GM23338 (cell line): ENCODE measurements around the gene LOXHD1. TPM values are rescaled to one million over a fixed set of nuclear protein-coding genes. Genes with fewer than 3 reads are reported as not detected.

ENCODE experiments used
- ATAC-seq: fragments of 200-7000 bp; cut with Tn5 transposase; 3 replicates; pipeline ENCODE4 v1.9.1; 2020
- DNase-seq: peaks from one replicate; pipeline ENCODE4 v3.0.0-alpha.2; 2015; ENCODE audit warnings: low spot score
- H2AFZ ChIP-seq: fragments of 200-600 bp; sonication (generic); 2 replicates; pipeline ENCODE4 v1.8.0; 2016; ENCODE audit warnings: antibody characterized with exemption, mild to moderate bottlenecking, moderate library complexity
- H3F3A ChIP-seq: fragments of 200-600 bp; sonication (generic); replicated peaks from 2 replicates; pipeline ENCODE4 v1.8.0; 2017; ENCODE audit warnings: antibody characterized with exemption, mixed run types, low read depth
- H3K27ac ChIP-seq: fragments of 200-600 bp; sonication (generic); 2 replicates; pipeline ENCODE4 v1.6.1; 2016; ENCODE audit warnings: low read depth
- H3K27me3 ChIP-seq: fragments of 200-600 bp; sonication (generic); 2 replicates; pipeline ENCODE4 v1.8.0; 2016; ENCODE audit warnings: mild to moderate bottlenecking, mixed run types, moderate library complexity; ENCODE audit not compliant: insufficient read depth
- H3K36me3 ChIP-seq: fragments of 200-600 bp; sonication (generic); 2 replicates; pipeline ENCODE4 v1.8.0; 2016; ENCODE audit warnings: mild to moderate bottlenecking; ENCODE audit not compliant: insufficient read depth
- H3K4me1 ChIP-seq: fragments of 200-600 bp; sonication (generic); 2 replicates; pipeline ENCODE4 v1.8.0; 2016; ENCODE audit warnings: mild to moderate bottlenecking, moderate library complexity; ENCODE audit not compliant: insufficient read depth
- H3K4me2 ChIP-seq: fragments of 200-600 bp; sonication (generic); 2 replicates; pipeline ENCODE4 v1.7.1; 2017; ENCODE audit warnings: mixed run types
- H3K4me3 ChIP-seq: fragments of 200-600 bp; sonication (generic); 2 replicates; pipeline ENCODE4 v1.6.1; 2016; ENCODE audit warnings: mixed run types
- H3K79me2 ChIP-seq: fragments of 200-600 bp; sonication (generic); replicated peaks from 2 replicates; pipeline ENCODE4 v1.8.0; 2017; ENCODE audit warnings: mild to moderate bottlenecking; ENCODE audit not compliant: insufficient read depth
- H3K9me2 ChIP-seq: fragments of 200-600 bp; sonication (generic); 2 replicates; pipeline ENCODE4 v1.8.0; 2017; ENCODE audit not compliant: insufficient read depth
- H4K20me1 ChIP-seq: fragments of 200-600 bp; sonication (generic); replicated peaks from 2 replicates; pipeline ENCODE4 v1.8.0; 2017; ENCODE audit warnings: mild to moderate bottlenecking; ENCODE audit not compliant: insufficient read depth
- H3K27ac Mint-ChIP-seq: 2 replicates; pipeline ENCODE4 v1.8.0; 2020; ENCODE audit warnings: inconsistent platforms, mild to moderate bottlenecking, moderate library complexity, mixed read lengths
- H3K27me3 Mint-ChIP-seq: 3 replicates; pipeline ENCODE4 v1.8.0; 2022; ENCODE audit warnings: low read depth, mild to moderate bottlenecking, moderate library complexity, mixed read lengths, inconsistent platforms; ENCODE audit not compliant: insufficient read depth, poor library complexity
- H3K36me3 Mint-ChIP-seq: 3 replicates; pipeline ENCODE4 v1.8.0; 2021; ENCODE audit warnings: low read depth, mild to moderate bottlenecking, inconsistent platforms, moderate library complexity, mixed read lengths
- H3K4me1 Mint-ChIP-seq: 3 replicates; pipeline ENCODE4 v1.8.0; 2020; ENCODE audit warnings: mild to moderate bottlenecking, inconsistent platforms, mixed read lengths
- H3K4me3 Mint-ChIP-seq: 3 replicates; pipeline ENCODE4 v1.8.0; 2021; ENCODE audit warnings: moderate library complexity, mild to moderate bottlenecking, inconsistent platforms, mixed read lengths
- H3K9me3 Mint-ChIP-seq: 3 replicates; pipeline ENCODE4 v1.8.0; 2020; ENCODE audit warnings: moderate library complexity, mild to moderate bottlenecking, inconsistent platforms, mixed read lengths
- CREB1 ChIP-seq: fragments of 250-450 bp; sonication (Bioruptor Pico); IDR thresholded peaks from 2 replicates; pipeline ENCODE4 v1.5.0; 2020; ENCODE audit warnings: low read depth, mild to moderate bottlenecking, moderate library complexity
- CTCF ChIP-seq, 2 experiments: fragments of 200-600 bp in 1 of 2; sonication (generic) in 1 of 2; conservative IDR thresholded peaks; 2 replicates each; pipeline versions ENCODE4 v1.5.1 to v1.6.1; 2016 to 2017; ENCODE audit warnings: antibody characterized with exemption in 2 of 2, low read depth in 2 of 2, mild to moderate bottlenecking in 2 of 2, moderate library complexity in 1 of 2
- ETS1 ChIP-seq: IDR thresholded peaks from 2 replicates; pipeline ENCODE4 v1.6.1; 2016; ENCODE audit warnings: antibody characterized with exemption
- EZH2phosphoT487 ChIP-seq: fragments of 200-600 bp; sonication (generic); IDR thresholded peaks from one replicate; pipeline ENCODE4 v1.8.1; 2018; ENCODE audit warnings: antibody characterized with exemption; ENCODE audit not compliant: unreplicated experiment
- JUNB ChIP-seq: IDR thresholded peaks from one replicate; pipeline ENCODE4 v1.6.1; 2016; ENCODE audit warnings: antibody characterized with exemption; ENCODE audit not compliant: unreplicated experiment
- NANOG ChIP-seq: IDR thresholded peaks from 2 replicates; pipeline ENCODE4 v1.6.1; 2016; ENCODE audit warnings: antibody characterized with exemption, borderline replicate concordance
- POLR2AphosphoS5 ChIP-seq: IDR thresholded peaks from 2 replicates; pipeline ENCODE4 v1.6.1; 2016; ENCODE audit warnings: antibody characterized with exemption, low read depth
- REST ChIP-seq: IDR thresholded peaks from one replicate; pipeline ENCODE4 v1.6.1; 2018; ENCODE audit warnings: antibody characterized with exemption; ENCODE audit not compliant: unreplicated experiment
- ZNF331 ChIP-seq: fragments of 250-450 bp; sonication (Bioruptor Pico); IDR thresholded peaks from 2 replicates; pipeline ENCODE4 v1.5.0; 2020; ENCODE audit warnings: low read depth, mild to moderate bottlenecking, moderate library complexity
- ZNF462 ChIP-seq: fragments of 250-450 bp; sonication (Bioruptor Pico); IDR thresholded peaks from 2 replicates; pipeline ENCODE4 v1.5.0; 2020; ENCODE audit warnings: mild to moderate bottlenecking, moderate library complexity
- polyA plus RNA-seq: library from polyadenylated mRNA; unstranded; fragments of >200 nt; fragmentation: Nextera tagmentation; extraction: Ambion mirVana; gene quantifications from 2 replicates; pipeline ENCODE4 v1.2.1, GENCODE V29; 2016
- total RNA-seq: library from RNA; depleted of rRNA; stranded (reverse); fragments of >200 nt; shearing (Covaris generic); gene quantifications from 2 replicates; pipeline ENCODE4 v1.2.3, GENCODE V29; 2014

Gene LOXHD1
- total and polyA plus RNA-seq, 2 experiments from 2014 or later, result 0.17 TPM; not detected in 1

GRCh38 chr18:46556590-46557206, 100.3 kb downstream of the LOXHD1 start:
- Histone ChIP-seq H3K36me3 (no peaks in the 10 kb centered on the region), H3F3A (no peaks in the 10 kb centered on the region), H3K4me3 (no peak overlapping the region), H3K27ac (no peak overlapping the region), H3K27me3 (no peaks in the 10 kb centered on the region), H3K4me2 (no peak overlapping the region), H4K20me1 (no peaks in the 10 kb centered on the region), H2AFZ (no peak overlapping the region), H3K4me1 (no peaks in the 10 kb centered on the region), H3K79me2 (no peaks in the 10 kb centered on the region), H3K9me2 (no peaks in the 10 kb centered on the region)
- ATAC-seq (no peak), DNase-seq (no peak)
- no peaks in the 10 kb centered on the region for H3K9me3 Mint-ChIP-seq
- no peaks in the 10 kb centered on the region for H3K4me1 Mint-ChIP-seq
- peaks cover 2% of the 10 kb centered on the region for H3K27me3 Mint-ChIP-seq
- no peak overlapping the region for H3K27ac Mint-ChIP-seq
- no peak overlapping the region for H3K4me3 Mint-ChIP-seq
- TF ChIP-seq NANOG (no peak), CTCF (conservative IDR thresholded peaks at IDR 0.05; ENCODE audit: low read depth in 2 of 2) (no peak), CREB1 (CRISPR knock-in tag) (no peak), ETS1 (no peak), ZNF331 (CRISPR knock-in tag) (no peak), ZNF462 (CRISPR knock-in tag) (no peak), REST (no peak), POLR2AphosphoS5 (no peak), EZH2phosphoT487 (no peak), JUNB (no peak)
- no peaks in the 10 kb centered on the region; the same call in 2 of the 3 replicates for H3K36me3 Mint-ChIP-seq
